ENCODE data around the gene CHKA. TPM values are rescaled to one million over a fixed set of nuclear protein-coding genes. Genes with fewer than 3 reads are reported as not detected.

The CHKA gene
- total and polyA plus RNA-seq, 4 donors = 8.2 to 19.9 (median 12.1) TPM

DNA sequence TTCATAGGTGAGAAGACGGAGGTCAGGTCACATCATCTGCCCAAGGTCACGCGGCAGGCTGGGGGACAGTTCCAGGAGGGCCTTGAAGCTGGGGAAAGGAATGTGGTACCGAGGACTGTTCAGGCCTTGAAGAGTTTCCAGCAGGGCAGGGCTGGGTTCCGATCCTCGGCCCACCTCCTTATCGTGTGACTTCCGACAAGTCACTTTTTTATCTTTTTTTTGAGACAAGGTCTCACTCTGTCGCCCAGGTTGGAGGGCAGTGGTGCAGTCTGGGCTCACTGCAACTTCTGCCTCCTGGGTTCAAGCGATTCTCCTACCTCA, 90.1 kb downstream of the CHKA start:
- DNase-seq (no peak), ATAC-seq (ENCODE audit: low FRiP score) (no peak)
- Histone ChIP-seq H3K27ac (ENCODE audit: low read depth in 1 of 2, low read length in 2 of 2) (peak overlapping the region in 1 of 2 donors; percentile 37), H3K4me1 (ENCODE audit: control insufficient read depth in 1 of 2, insufficient read depth in 2 of 2, low read length in 2 of 2) (no peaks in the 10 kb centered on the region), H3K9me3 (ENCODE audit: control insufficient read depth, low read length) (no peaks in the 10 kb centered on the region), H3K27me3 (ENCODE audit: control insufficient read depth in 1 of 2, insufficient read depth in 2 of 2, low read length in 1 of 2) (no peaks in the 10 kb centered on the region), H3K4me3 (ENCODE audit: low read length in 2 of 2) (peak overlapping the region; percentile 36 to 71), H3K36me3 (ENCODE audit: control insufficient read depth in 1 of 2, insufficient read depth in 2 of 2, low read length in 1 of 2) (no peaks in the 10 kb centered on the region)
- intact Hi-C loops (cut with DNase I) = loop anchor here in 1 of 2 donors (2.0 kb wide), 1 partner anchor 20 kb away; the partner anchor contains the start of gene ALDH3B1
- WGBS, 2 donors = 9 to 10% methylated on average over 10 of the region's 10 CpGs

- intact Hi-C loops (cut with DNase I) = loop anchor here in 1 of 2 donors (2.0 kb wide), 1 partner anchor 20 kb away; the partner anchor contains the start of gene ALDH3B1
- Histone ChIP-seq H3K27ac (ENCODE audit: low read depth in 1 of 2, low read length in 2 of 2) (peak within 1 kb of the TSS in 1 of 2 donors; percentile 37), H3K4me3 (ENCODE audit: low read length in 2 of 2) (peak within 1 kb of the TSS; percentile 44 to 71), H3K4me1 (ENCODE audit: control insufficient read depth in 1 of 2, insufficient read depth in 2 of 2, low read length in 2 of 2) (no peaks in the 10 kb centered on the region), H3K27me3 (ENCODE audit: control insufficient read depth in 1 of 2, insufficient read depth in 2 of 2, low read length in 1 of 2) (no peaks in the 10 kb centered on the region), H3K36me3 (ENCODE audit: control insufficient read depth in 1 of 2, insufficient read depth in 2 of 2, low read length in 1 of 2) (no peaks in the 10 kb centered on the region), H3K9me3 (ENCODE audit: control insufficient read depth, low read length) (no peaks in the 10 kb centered on the region)
- ATAC-seq (ENCODE audit: low FRiP score) = peak; percentile 96
- WGBS, 2 donors = 0% methylated on average over 56 of the region's 56 CpGs
- peak; percentile 96 to 99 for DNase-seq
Measured at GRCh38 chr11:68030318-68031143, 90.7 kb downstream of the CHKA start, which contains the start of gene NDUFS8. TSS of gene NDUFS8 (plus strand) at chr11:68030681. CDS start at chr11:68032152, 1,471 bp downstream.

DNA sequence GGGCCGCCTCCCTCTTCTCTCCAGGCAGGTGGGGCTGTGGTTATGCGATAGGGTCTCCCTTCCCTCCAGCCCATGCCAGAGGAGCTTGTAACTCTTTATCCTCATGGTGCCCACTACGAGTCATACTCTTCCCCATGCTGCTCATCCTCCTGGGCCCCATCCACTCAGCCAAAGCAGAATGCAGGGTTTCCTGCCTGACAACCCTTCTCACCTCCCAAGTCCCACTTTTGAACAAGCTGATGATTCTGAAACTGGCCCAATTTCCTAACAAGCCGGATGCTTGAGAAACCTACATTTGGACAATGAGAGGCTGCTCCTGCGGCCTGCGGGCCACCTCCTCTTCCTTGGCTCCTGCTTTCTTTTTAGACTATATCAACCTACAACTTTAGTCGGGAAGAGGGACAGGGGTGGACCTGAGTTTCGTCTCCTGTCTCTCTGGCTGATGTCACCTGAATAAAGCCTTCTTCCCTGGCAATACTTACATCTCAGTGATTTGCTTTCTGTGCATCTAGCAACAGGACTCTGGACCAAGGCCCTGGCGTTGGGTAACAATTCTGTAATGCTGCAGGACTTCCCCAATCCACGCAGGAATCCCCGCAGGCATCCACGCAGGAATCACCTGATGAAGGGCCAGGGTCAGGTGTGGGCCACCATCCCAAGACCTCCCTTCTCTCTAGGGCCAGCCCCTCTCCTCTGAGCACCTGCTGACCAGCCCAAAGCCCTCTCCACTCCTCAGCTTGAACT, 92.2 kb downstream of the CHKA start:
- WGBS, 2 donors = 85 to 88% methylated on average over 12 of the region's 12 CpGs
- intact Hi-C loops (cut with DNase I) = no loop called here
- no peak overlapping the region for H3K27ac ChIP-seq (ENCODE audit: low read depth in 1 of 2, low read length in 2 of 2)

GRCh38 chr11:68027667-68028066, 93.5 kb downstream of the CHKA start:
- no peaks in the 10 kb centered on the region for H3K36me3 ChIP-seq (ENCODE audit: control insufficient read depth in 1 of 2, insufficient read depth in 2 of 2, low read length in 1 of 2)
- H3K9me3 ChIP-seq (ENCODE audit: control insufficient read depth, low read length) = no peaks in the 10 kb centered on the region
- H3K27me3 ChIP-seq (ENCODE audit: control insufficient read depth in 1 of 2, insufficient read depth in 2 of 2, low read length in 1 of 2) = no peaks in the 10 kb centered on the region
- H3K4me3 ChIP-seq (ENCODE audit: low read length in 2 of 2) = no peak overlapping the region
- no peaks in the 10 kb centered on the region for H3K4me1 ChIP-seq (ENCODE audit: control insufficient read depth in 1 of 2, insufficient read depth in 2 of 2, low read length in 2 of 2)
- intact Hi-C loops (cut with DNase I) = no loop called here
- DNase-seq = no peak
- ATAC-seq (ENCODE audit: low FRiP score) = no peak
- H3K27ac ChIP-seq (ENCODE audit: low read depth in 1 of 2, low read length in 2 of 2) = no peak overlapping the region
- 93% methylated on average over 21 of the region's 21 CpGs for WGBS, 2 donors

More for the DNA sequence above, 92.2 kb downstream of the CHKA start:
- H3K4me3 ChIP-seq (ENCODE audit: low read length in 2 of 2) = no peak overlapping the region
- no peaks in the 10 kb centered on the region for H3K9me3 ChIP-seq (ENCODE audit: control insufficient read depth, low read length)
- no peaks in the 10 kb centered on the region for H3K27me3 ChIP-seq (ENCODE audit: control insufficient read depth in 1 of 2, insufficient read depth in 2 of 2, low read length in 1 of 2)
- ATAC-seq (ENCODE audit: low FRiP score) = no peak
- DNase-seq = no peak
- no peaks in the 10 kb centered on the region for H3K36me3 ChIP-seq (ENCODE audit: control insufficient read depth in 1 of 2, insufficient read depth in 2 of 2, low read length in 1 of 2)
- H3K4me1 ChIP-seq (ENCODE audit: control insufficient read depth in 1 of 2, insufficient read depth in 2 of 2, low read length in 2 of 2) = no peaks in the 10 kb centered on the region

DNA sequence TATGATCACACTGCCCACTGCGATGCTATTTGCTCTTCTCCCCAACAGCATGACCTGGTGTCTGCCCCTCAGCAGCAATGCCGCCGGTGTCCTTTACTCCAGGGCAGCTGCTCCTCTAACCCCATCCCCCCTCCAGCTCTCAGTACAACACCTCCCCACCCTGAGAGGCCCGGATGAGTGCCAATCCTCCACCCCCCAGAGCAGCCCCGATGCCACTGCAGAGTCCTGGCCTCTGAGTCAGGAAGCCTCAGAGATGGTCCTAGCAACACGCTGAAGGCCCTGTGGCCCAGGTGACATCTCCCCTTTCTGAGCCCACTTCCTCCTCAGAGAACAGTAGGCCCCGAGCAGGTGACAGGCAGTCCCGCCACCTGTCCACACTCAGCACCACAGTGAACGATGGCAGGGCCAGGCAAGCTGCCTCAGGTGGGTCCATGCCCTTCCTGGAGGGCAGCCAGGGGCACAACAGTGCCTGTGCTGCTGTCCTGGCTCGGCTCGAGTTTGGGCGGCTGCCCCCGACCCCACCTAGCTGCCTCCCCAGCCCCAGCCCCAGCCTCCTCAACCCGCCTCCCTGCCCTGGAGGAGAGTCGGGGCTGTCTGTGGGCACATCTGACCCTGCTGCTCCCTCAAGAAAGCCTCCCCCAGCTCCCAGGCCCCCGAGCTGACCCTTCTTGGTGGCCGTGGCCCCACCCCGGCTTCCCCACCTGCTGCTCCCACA, 94.6 kb downstream of the CHKA start:
- H3K36me3 ChIP-seq (ENCODE audit: control insufficient read depth in 1 of 2, insufficient read depth in 2 of 2, low read length in 1 of 2) = no peaks in the 10 kb centered on the region
- no peaks in the 10 kb centered on the region for H3K27me3 ChIP-seq (ENCODE audit: control insufficient read depth in 1 of 2, insufficient read depth in 2 of 2, low read length in 1 of 2)
- H3K4me1 ChIP-seq (ENCODE audit: control insufficient read depth in 1 of 2, insufficient read depth in 2 of 2, low read length in 2 of 2) = no peaks in the 10 kb centered on the region
- ATAC-seq (ENCODE audit: low FRiP score) (no peak), DNase-seq (no peak)
- intact Hi-C loops (cut with DNase I) = no loop called here
- no peak overlapping the region for H3K27ac ChIP-seq (ENCODE audit: low read depth in 1 of 2, low read length in 2 of 2)
- WGBS, 2 donors = 90 to 92% methylated on average over 17 to 18 of the region's 18 CpGs
- H3K4me3 ChIP-seq (ENCODE audit: low read length in 2 of 2) = no peak overlapping the region
- no peaks in the 10 kb centered on the region for H3K9me3 ChIP-seq (ENCODE audit: control insufficient read depth, low read length)

- ATAC-seq (ENCODE audit: low FRiP score) = no peak
- no peak overlapping the region for H3K4me3 ChIP-seq (ENCODE audit: low read length in 2 of 2)
- no peaks in the 10 kb centered on the region for H3K4me1 ChIP-seq (ENCODE audit: control insufficient read depth in 1 of 2, insufficient read depth in 2 of 2, low read length in 2 of 2)
- intact Hi-C loops (cut with DNase I) = no loop called here
- no peak for DNase-seq
- H3K36me3 ChIP-seq (ENCODE audit: control insufficient read depth in 1 of 2, insufficient read depth in 2 of 2, low read length in 1 of 2) = no peaks in the 10 kb centered on the region
- H3K27me3 ChIP-seq (ENCODE audit: control insufficient read depth in 1 of 2, insufficient read depth in 2 of 2, low read length in 1 of 2) = no peaks in the 10 kb centered on the region
- 83 to 85% methylated on average over 5 of the region's 5 CpGs for WGBS, 2 donors
- H3K27ac ChIP-seq (ENCODE audit: low read depth in 1 of 2, low read length in 2 of 2) = no peak overlapping the region
- H3K9me3 ChIP-seq (ENCODE audit: control insufficient read depth, low read length) = no peaks in the 10 kb centered on the region
Measured at GRCh38 chr11:68025047-68025446, 96.1 kb downstream of the CHKA start.

- ATAC-seq (ENCODE audit: low FRiP score) (no peak), DNase-seq (no peak)
- Histone ChIP-seq H3K27ac (ENCODE audit: low read depth in 1 of 2, low read length in 2 of 2) (no peak overlapping the region), H3K4me1 (ENCODE audit: control insufficient read depth in 1 of 2, insufficient read depth in 2 of 2, low read length in 2 of 2) (no peaks in the 10 kb centered on the region), H3K36me3 (ENCODE audit: control insufficient read depth in 1 of 2, insufficient read depth in 2 of 2, low read length in 1 of 2) (no peaks in the 10 kb centered on the region), H3K9me3 (ENCODE audit: control insufficient read depth, low read length) (no peaks in the 10 kb centered on the region), H3K27me3 (ENCODE audit: control insufficient read depth in 1 of 2, insufficient read depth in 2 of 2, low read length in 1 of 2) (no peaks in the 10 kb centered on the region), H3K4me3 (ENCODE audit: low read length in 2 of 2) (no peak overlapping the region)
- 84 to 90% methylated on average over 5 of the region's 5 CpGs for WGBS, 2 donors
- intact Hi-C loops (cut with DNase I) = no loop called here
Measured at GRCh38 chr11:68024508-68024907, 96.7 kb downstream of the CHKA start.

DNA sequence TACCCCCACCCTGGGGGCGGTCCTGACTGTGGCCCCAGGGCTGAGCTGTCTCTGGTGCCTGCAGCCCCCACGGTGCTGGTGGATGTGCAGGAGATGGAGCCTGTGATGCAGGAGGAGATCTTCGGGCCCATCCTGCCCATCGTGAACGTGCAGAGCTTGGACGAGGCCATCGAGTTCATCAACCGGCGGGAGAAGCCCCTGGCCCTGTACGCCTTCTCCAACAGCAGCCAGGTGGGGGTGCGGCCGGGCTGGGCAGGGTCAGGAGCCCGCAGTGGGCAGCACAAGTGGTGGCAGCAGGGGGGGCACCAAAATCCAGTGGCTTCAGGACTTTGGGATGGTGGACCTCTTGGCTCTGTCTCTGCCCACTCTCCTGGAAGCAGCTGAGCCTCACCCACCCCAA, 98.7 kb downstream of the CHKA start:
- DNase-seq (no peak), ATAC-seq (ENCODE audit: low FRiP score) (no peak)
- intact Hi-C loops (cut with DNase I) = no loop called here
- Histone ChIP-seq H3K4me1 (ENCODE audit: control insufficient read depth in 1 of 2, insufficient read depth in 2 of 2, low read length in 2 of 2) (no peaks in the 10 kb centered on the region), H3K9me3 (ENCODE audit: control insufficient read depth, low read length) (no peaks in the 10 kb centered on the region), H3K4me3 (ENCODE audit: low read length in 2 of 2) (no peak overlapping the region), H3K27ac (ENCODE audit: low read depth in 1 of 2, low read length in 2 of 2) (no peak overlapping the region), H3K27me3 (ENCODE audit: control insufficient read depth in 1 of 2, insufficient read depth in 2 of 2, low read length in 1 of 2) (no peaks in the 10 kb centered on the region), H3K36me3 (ENCODE audit: control insufficient read depth in 1 of 2, insufficient read depth in 2 of 2, low read length in 1 of 2) (no peaks in the 10 kb centered on the region)
- WGBS, 2 donors = 88 to 92% methylated on average over 10 to 13 of the region's 13 CpGs

Measured in aorta (tissue), 5 donors.